IMR-90 (cell line): Measurements from ENCODE around the gene AATF. TPM values are rescaled to one million over a fixed set of nuclear protein-coding genes. Genes with fewer than 3 reads are reported as not detected.

Experiments used
- ATAC-seq: fragments of 200-7000 bp; cut with Tn5 transposase; 2 replicates; pipeline ENCODE4 v1.9.1; 2020; ENCODE audit warnings: low read depth, mild to moderate bottlenecking, moderate library complexity
- BruUV-seq: library from RNA; stranded (reverse); fragments of 400-500 nt; replicated peaks from 2 replicates; lab custom pipeline; 2021; lab: Mats Ljungman, UMichigan
- CTCF ChIA-PET: fragments of 300-600 bp; formaldehyde crosslinking; extraction: SDS; loops from one replicate; lab custom pipeline; 2021; ENCODE audit warnings: antibody characterized with exemption; lab: Yijun Ruan, JAX
- POLR2A ChIA-PET: fragments of 300-600 bp; sonication (Branson Sonifier 250); formaldehyde crosslinking; loops from one replicate; lab custom pipeline; 2022; ENCODE audit warnings: antibody characterized with exemption; ENCODE audit not compliant: unreplicated experiment; lab: Charles Lee
- DNase-seq: peaks from one replicate; pipeline ENCODE4 v3.0.0; 2013
- H2AFZ ChIP-seq: replicated peaks from 2 replicates; pipeline ENCODE3; 2013; ENCODE audit warnings: low read length, mild to moderate bottlenecking; ENCODE audit not compliant: poor library complexity
- H2AK5ac ChIP-seq: 2 replicates; pipeline ENCODE4 v1.6.1; 2013; ENCODE audit warnings: low read depth, low read length, inconsistent platforms
- H2AK9ac ChIP-seq: replicated peaks from 2 replicates; pipeline ENCODE3; 2013; ENCODE audit warnings: mild to moderate bottlenecking, low read depth, low read length, moderate library complexity; ENCODE audit not compliant: poor library complexity
- H2BK120ac ChIP-seq: 2 replicates; pipeline ENCODE4 v1.6.1; 2013; ENCODE audit warnings: low read depth, low read length, inconsistent platforms
- H2BK15ac ChIP-seq: 3 replicates; pipeline ENCODE4 v1.6.1; 2013; ENCODE audit warnings: low read depth, low read length, inconsistent platforms
- H2BK20ac ChIP-seq: 2 replicates; pipeline ENCODE4 v1.6.1; 2013; ENCODE audit warnings: low read depth, mild to moderate bottlenecking, inconsistent platforms, low read length, moderate library complexity
- H2BK5ac ChIP-seq: 2 replicates; pipeline ENCODE4 v1.6.1; 2013; ENCODE audit warnings: mild to moderate bottlenecking, low read depth, low read length, inconsistent platforms; ENCODE audit not compliant: poor library complexity, severe bottlenecking
- H3K14ac ChIP-seq: replicated peaks from 2 replicates; pipeline ENCODE4 v1.6.1; 2013; ENCODE audit warnings: low read depth, low read length, inconsistent platforms
- H3K18ac ChIP-seq: 2 replicates; pipeline ENCODE4 v1.6.1; 2013; ENCODE audit warnings: low read depth, low read length, control low read depth
- H3K23ac ChIP-seq: 2 replicates; pipeline ENCODE4 v1.6.1; 2013; ENCODE audit warnings: low read depth, low read length, inconsistent platforms
- H3K27ac ChIP-seq: 2 replicates; pipeline ENCODE4 v1.5.1; 2013; ENCODE audit warnings: mild to moderate bottlenecking, control low read depth, low read length; ENCODE audit not compliant: insufficient read depth
- H3K27me3 ChIP-seq: 2 replicates; pipeline ENCODE4 v1.6.1; 2013; ENCODE audit warnings: low read length; ENCODE audit not compliant: control insufficient read depth, insufficient read depth
- H3K36me3 ChIP-seq: 2 replicates; pipeline ENCODE4 v1.6.1; 2013; ENCODE audit warnings: low read length, mixed read lengths; ENCODE audit not compliant: control insufficient read depth, insufficient read depth
- H3K4ac ChIP-seq: 2 replicates; pipeline ENCODE4 v1.6.1; 2013; ENCODE audit warnings: low read depth, low read length, inconsistent platforms
- H3K4me1 ChIP-seq: 2 replicates; pipeline ENCODE4 v1.6.1; 2013; ENCODE audit warnings: low read length, mixed read lengths; ENCODE audit not compliant: control insufficient read depth, insufficient read depth
- H3K4me2 ChIP-seq: 2 replicates; pipeline ENCODE4 v1.6.1; 2013; ENCODE audit warnings: low read depth, mild to moderate bottlenecking, control low read depth, low read length, moderate library complexity
- H3K4me3 ChIP-seq: 2 replicates; pipeline ENCODE4 v1.5.1; 2013; ENCODE audit warnings: low read depth, mild to moderate bottlenecking, control low read depth, low read length, moderate library complexity; ENCODE audit not compliant: insufficient read depth
- H3K56ac ChIP-seq: 2 replicates; pipeline ENCODE4 v1.6.1; 2013; ENCODE audit warnings: low read length, inconsistent platforms; ENCODE audit not compliant: insufficient read depth; ENCODE audit errors: extremely low read depth
- H3K79me1 ChIP-seq, 2 experiments: 2 replicates each; pipeline ENCODE4 v1.6.1; 2013; ENCODE audit warnings: low read length in 2 of 2, inconsistent platforms in 1 of 2, low read depth in 1 of 2
- H3K9ac ChIP-seq: 2 replicates; pipeline ENCODE4 v1.6.1; 2013; ENCODE audit warnings: low read depth, low read length, control low read depth
- H3K9me1 ChIP-seq: 2 replicates; pipeline ENCODE4 v1.6.1; 2013; ENCODE audit warnings: low read length, inconsistent platforms; ENCODE audit not compliant: insufficient read depth
- H3K9me3 ChIP-seq: 2 replicates; pipeline ENCODE4 v1.6.1; 2013; ENCODE audit warnings: low read length; ENCODE audit not compliant: control insufficient read depth, insufficient read depth
- H4K20me1 ChIP-seq: 2 replicates; pipeline ENCODE4 v1.6.1; 2013; ENCODE audit warnings: low read length, inconsistent platforms; ENCODE audit not compliant: insufficient read depth
- H4K5ac ChIP-seq: 2 replicates; pipeline ENCODE4 v1.6.1; 2013; ENCODE audit warnings: mild to moderate bottlenecking, low read depth, low read length, control low read depth
- H4K8ac ChIP-seq, 2 experiments: 2 replicates each; pipeline ENCODE4 v1.6.1; 2013; ENCODE audit warnings: low read depth in 2 of 2, low read length in 2 of 2, control low read depth in 1 of 2, inconsistent platforms in 1 of 2
- H4K91ac ChIP-seq: 2 replicates; pipeline ENCODE4 v1.6.1; 2013; ENCODE audit warnings: low read depth, low read length, inconsistent platforms; ENCODE audit not compliant: insufficient read depth
- BHLHE40 ChIP-seq: fragments of 150-350 bp; IDR thresholded peaks from 2 replicates; pipeline ENCODE4 v1.6.1; 2016; ENCODE audit warnings: mild to moderate bottlenecking, low read depth, low read length
- CEBPB ChIP-seq: IDR thresholded peaks from 2 replicates; pipeline ENCODE4 v1.6.1; 2012; ENCODE audit warnings: low read depth, low read length, improper control_type of control experiment
- CHD1 ChIP-seq: IDR thresholded peaks from 2 replicates; pipeline ENCODE4 v1.6.1; 2012; ENCODE audit warnings: low read depth, low read length, improper control_type of control experiment
- ELK1 ChIP-seq: fragments of 150-350 bp; IDR thresholded peaks from 2 replicates; pipeline ENCODE4 v1.6.1; 2016; ENCODE audit warnings: low read depth, mild to moderate bottlenecking, low read length, moderate library complexity, borderline replicate concordance
- MXI1 ChIP-seq: IDR thresholded peaks from 2 replicates; pipeline ENCODE4 v1.6.1; 2012; ENCODE audit warnings: low read depth, mild to moderate bottlenecking, low read length, moderate library complexity, borderline replicate concordance
- NFE2L2 ChIP-seq: fragments of 150-350 bp; IDR thresholded peaks from 2 replicates; pipeline ENCODE4 v1.6.1; 2016; ENCODE audit warnings: low read depth, mild to moderate bottlenecking, low read length
- RCOR1 ChIP-seq: IDR thresholded peaks from 2 replicates; pipeline ENCODE4 v1.6.1; 2012; ENCODE audit warnings: mild to moderate bottlenecking, low read length, improper control_type of control experiment; ENCODE audit not compliant: insufficient replicate concordance
- RFX5 ChIP-seq: IDR thresholded peaks from 2 replicates; pipeline ENCODE4 v1.8.0; 2012; ENCODE audit warnings: low read depth, mild to moderate bottlenecking, low read length, moderate library complexity
- SMC3 ChIP-seq: fragments of 150-350 bp; IDR thresholded peaks from 2 replicates; pipeline ENCODE4 v1.6.1; 2016; ENCODE audit warnings: low read depth, mild to moderate bottlenecking, antibody characterized with exemption, low read length, moderate library complexity
- WGBS, 2 experiments: methylation state at CpG; one replicate each; pipeline versions ENCODE4 v1.1.5 to v1.1.7; 2013; ENCODE audit warnings: missing lambda C conversion rate in 2 of 2; ENCODE audit not compliant: insufficient read length in 1 of 2; ENCODE audit errors: extremely low coverage in 2 of 2; 5-methylcytosine and 5-hydroxymethylcytosine counted together
- dilution Hi-C: fragments of 300-500 bp; cut with HindIII; formaldehyde crosslinking; loops from one replicate; pipeline ENCODE4 v1.14.3; 2018; ENCODE audit warnings: low sequenced_read_pairs; ENCODE audit not compliant: unreplicated experiment
- in situ Hi-C: fragments of 300-500 bp; cut with MboI; formaldehyde crosslinking; loops from 3 replicates; pipeline ENCODE4 v1.14.3; 2019; ENCODE audit warnings: low sequenced_read_pairs, inconsistent platforms, mixed read lengths
- intact Hi-C: fragments of 100-400 bp; cut with micrococcal nuclease; formaldehyde crosslinking; loops from 2 replicates; pipeline ENCODE4 v1.10.0; 2022
- polyA plus RNA-seq, 3 experiments: library from polyadenylated mRNA; depleted of rRNA; stranded (reverse); fragments of >200 nt; gene quantifications; 2 replicates each; pipeline ENCODE4 v1.2.3, GENCODE V29; 2012; ENCODE audit warnings: low replicate concordance in 1 of 3
- total RNA-seq: library from RNA; depleted of rRNA; stranded (reverse); fragments of >200 nt; gene quantifications from 2 replicates; pipeline ENCODE4 v1.2.3, GENCODE V29; 2012
- TF ChIP-seq, protein P1 (sequence below): conservative IDR thresholded peaks from 2 replicates; pipeline ENCODE4 v1.5.1; 2012; ENCODE audit warnings: mild to moderate bottlenecking, low read depth, low read length, improper control_type of control experiment

Gene AATF
- total and polyA plus RNA-seq, 2 of the 4 experiments (the other 2 are of a cell fraction): 21.0 to 34.8 TPM

GRCh38 chr17:36907407-36907806 is 41.3 kb upstream of the AATF start:
- H3K27me3 ChIP-seq: peaks cover 23% of the 10 kb centered on the region
- H3K23ac ChIP-seq: no peak overlapping the region
- H3K14ac ChIP-seq: no peak overlapping the region
- dilution Hi-C loops (no loop called here), intact Hi-C loops (no loop called here), in situ Hi-C loops (no loop called here)
- no peaks in the 10 kb centered on the region for H3K79me1 ChIP-seq
- TF ChIP-seq RCOR1 (no peak), BHLHE40 (no peak), CHD1 (no peak), NFE2L2 (no peak), CEBPB (no peak), MXI1 (no peak), RFX5 (no peak), ELK1 (no peak), SMC3 (no peak)
- TF ChIP-seq, protein P1, sequence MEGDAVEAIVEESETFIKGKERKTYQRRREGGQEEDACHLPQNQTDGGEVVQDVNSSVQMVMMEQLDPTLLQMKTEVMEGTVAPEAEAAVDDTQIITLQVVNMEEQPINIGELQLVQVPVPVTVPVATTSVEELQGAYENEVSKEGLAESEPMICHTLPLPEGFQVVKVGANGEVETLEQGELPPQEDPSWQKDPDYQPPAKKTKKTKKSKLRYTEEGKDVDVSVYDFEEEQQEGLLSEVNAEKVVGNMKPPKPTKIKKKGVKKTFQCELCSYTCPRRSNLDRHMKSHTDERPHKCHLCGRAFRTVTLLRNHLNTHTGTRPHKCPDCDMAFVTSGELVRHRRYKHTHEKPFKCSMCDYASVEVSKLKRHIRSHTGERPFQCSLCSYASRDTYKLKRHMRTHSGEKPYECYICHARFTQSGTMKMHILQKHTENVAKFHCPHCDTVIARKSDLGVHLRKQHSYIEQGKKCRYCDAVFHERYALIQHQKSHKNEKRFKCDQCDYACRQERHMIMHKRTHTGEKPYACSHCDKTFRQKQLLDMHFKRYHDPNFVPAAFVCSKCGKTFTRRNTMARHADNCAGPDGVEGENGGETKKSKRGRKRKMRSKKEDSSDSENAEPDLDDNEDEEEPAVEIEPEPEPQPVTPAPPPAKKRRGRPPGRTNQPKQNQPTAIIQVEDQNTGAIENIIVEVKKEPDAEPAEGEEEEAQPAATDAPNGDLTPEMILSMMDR: no peak
- H3K4me2 ChIP-seq: no peak overlapping the region
- no peak overlapping the region for H4K5ac ChIP-seq
- H3K36me3 ChIP-seq: no peaks in the 10 kb centered on the region
- no peak overlapping the region for H4K8ac ChIP-seq
- no peak overlapping the region for H2BK5ac ChIP-seq
- CTCF ChIA-PET: no interaction called here
- ATAC-seq (no peak), DNase-seq (no peak)
- no peaks in the 10 kb centered on the region for H3K9me1 ChIP-seq
- no peak overlapping the region for H3K18ac ChIP-seq
- POLR2A ChIA-PET: no interaction called here
- no peak overlapping the region for H2BK15ac ChIP-seq
- H2BK120ac ChIP-seq: no peak overlapping the region
- H3K27ac ChIP-seq: no peak overlapping the region
- H3K9me3 ChIP-seq: no peaks in the 10 kb centered on the region
- H2AK5ac ChIP-seq: no peak overlapping the region
- no peak overlapping the region for H3K56ac ChIP-seq
- no peak overlapping the region for H3K4ac ChIP-seq
- no peak overlapping the region for H2BK20ac ChIP-seq
- H2AK9ac ChIP-seq: no peak overlapping the region
- no peak overlapping the region for H2AFZ ChIP-seq
- no peak overlapping the region for H3K4me3 ChIP-seq
- WGBS, 2 experiments: 95% methylated on average over 3 of the region's 10 CpGs; no CpG with 5 or more reads in 1 of the 2 experiments
- H4K91ac ChIP-seq: no peak overlapping the region
- no peaks in the 10 kb centered on the region for H3K4me1 ChIP-seq
- no TSS peak for BruUV-seq
- no peaks in the 10 kb centered on the region for H4K20me1 ChIP-seq
- H3K9ac ChIP-seq: no peak overlapping the region
